SHP77 (cell line): ENCODE data around the gene MREG.

ENCODE experiments used
- DNase-seq, 2 experiments: peaks; one replicate each; lab custom pipeline; 2025; lab: John Stamatoyannopoulos, UW

MREG gene

DNA sequence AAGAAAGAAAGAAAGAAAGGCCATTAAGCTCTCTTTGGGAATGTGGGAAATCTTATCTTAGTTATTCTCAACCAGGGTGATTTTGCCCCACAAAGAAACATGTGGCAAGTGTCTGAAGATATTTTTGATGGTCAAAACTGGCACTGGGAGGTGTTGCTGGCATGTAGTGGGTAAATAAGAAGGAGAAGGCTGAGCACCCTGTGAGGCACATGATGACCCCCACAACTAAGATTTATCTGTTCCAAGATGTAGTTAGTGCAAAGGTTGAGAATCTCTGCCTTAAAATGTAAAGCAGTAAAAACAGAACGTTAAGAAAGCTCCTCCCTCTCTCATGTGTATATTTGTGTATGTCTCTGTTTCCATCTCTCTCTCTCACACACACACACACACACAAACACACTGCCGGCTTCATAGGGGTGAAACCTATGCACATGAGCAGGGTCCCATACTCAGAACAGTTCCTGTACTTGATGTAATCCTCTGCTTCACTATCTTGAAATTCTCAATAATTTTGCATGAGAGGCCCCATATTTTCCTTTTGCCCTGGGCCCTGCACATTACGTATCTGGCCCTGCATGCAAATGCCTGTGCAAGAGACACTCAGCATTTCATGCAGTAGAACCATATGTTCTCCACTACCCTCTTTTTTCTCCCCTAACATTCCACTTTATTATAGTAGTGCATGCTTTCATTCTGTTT lies 94.3 kb downstream of the MREG start:
- no peak for DNase-seq

DNA sequence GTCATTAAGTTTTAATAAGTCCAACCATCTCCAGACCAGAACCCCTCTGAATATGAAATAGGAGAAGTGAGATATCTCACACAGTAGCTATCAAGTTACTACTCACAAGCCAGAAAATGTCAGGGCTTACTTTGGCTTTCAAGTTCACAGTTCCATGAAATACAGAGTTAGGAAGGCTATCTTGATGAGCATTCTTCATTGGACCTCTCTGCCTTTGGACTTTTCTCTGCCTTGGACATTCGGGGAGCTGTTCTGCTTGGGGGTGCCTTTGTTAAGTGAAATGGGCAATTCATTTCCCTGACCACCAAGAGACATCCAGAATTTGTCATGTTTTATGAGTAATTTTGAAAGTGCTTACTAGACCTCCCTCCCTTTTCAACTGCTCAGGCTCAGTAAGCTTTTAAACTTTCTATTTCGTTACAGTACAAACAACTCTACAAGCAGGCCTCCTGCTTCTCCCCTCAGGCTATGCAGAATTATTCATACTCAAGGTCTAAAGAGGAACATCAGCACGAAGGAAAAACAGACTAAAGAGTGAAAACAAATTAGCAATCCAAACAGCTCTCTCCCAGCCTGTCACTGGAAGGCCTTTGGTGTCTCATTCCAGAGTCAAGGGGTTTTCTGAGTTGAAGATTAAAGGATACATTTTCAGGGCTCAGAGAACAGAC lies 95.3 kb downstream of the MREG start:
- no peak for DNase-seq

DNA sequence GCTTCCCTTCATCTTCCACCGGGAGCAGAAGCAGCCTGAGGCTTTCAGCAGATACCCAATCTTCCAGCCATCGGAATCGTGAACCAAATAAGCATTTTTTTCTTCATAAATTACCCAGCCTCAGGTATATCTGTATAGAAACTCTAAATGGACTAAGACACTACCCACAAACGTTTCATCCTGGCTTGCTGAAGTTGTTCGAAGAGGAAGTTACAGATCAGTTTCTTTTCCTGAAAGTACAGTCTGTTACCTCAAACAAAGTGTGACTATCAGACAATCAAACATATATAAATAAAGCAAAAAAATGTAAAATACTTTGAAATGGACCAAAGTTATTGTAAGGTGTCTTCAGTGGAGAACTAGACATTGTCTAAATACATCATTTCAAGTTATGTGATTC lies 97.9 kb downstream of the MREG start:
- DNase-seq: no peak

- DNase-seq: no peak
Observed at GRCh38 chr2:215914777-215915165, 98.6 kb downstream of the MREG start.

DNA sequence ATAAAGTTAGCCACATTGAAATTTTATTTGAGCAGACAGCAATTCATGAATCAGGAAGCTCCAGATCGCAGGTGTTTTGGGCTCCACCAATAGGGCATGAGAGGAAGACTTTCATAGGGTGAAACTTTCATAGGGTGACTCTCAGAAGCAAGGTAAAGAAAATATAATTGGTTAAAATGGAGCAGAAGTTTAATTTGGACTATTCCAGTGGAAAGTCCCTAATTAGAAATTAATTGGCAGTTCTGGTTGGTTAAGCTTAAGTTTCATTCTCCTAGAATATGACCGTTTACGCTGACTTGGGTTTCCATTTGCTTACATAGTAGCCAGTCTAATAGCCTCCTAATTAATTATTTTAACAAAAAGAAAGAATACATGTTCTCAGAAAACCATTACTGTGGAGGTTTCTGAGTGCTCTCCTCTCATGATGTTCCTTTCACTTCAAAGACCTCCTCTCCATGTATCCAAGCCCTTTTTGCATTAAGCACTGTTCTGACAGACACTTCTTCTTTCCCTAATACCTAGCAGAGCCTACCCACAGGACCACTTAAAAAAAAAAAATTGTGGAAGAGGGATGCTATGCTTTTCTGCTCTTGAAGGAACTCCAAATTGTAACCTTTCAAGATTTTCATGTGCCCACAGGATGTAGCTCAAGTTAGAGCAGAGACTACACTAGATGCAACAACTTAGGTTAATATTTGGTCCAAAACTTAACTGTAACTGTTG lies 99.1 kb downstream of the MREG start:
- DNase-seq: no peak

DNA sequence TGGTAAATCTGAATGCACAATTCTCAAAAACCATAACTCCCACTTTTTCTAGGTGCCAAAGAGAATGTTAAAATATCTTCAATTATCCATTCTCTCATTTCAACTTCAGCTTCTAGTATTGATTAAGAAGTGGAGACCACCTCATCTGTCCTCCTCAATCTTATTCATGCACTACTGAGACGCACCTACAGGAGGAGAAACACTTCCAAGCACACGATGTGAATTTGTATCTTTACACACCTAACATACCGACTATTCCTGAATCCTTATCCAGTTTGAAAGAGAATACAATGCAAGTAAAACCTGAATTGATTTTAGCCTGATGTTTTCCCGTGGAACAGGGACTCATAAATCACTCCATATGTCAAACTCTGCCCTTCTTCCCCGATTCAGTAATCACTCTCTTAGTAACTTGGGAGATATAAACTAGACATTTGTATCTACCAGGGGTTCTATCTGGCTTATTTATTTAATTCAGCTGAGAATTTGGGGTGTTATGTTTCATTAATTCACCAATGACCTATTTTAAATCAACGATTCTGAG lies 101.0 kb downstream of the MREG start:
- DNase-seq: no peak

GRCh38 chr2:215911301-215912085 lies 101.9 kb downstream of the MREG start:
- DNase-seq: no peak

DNA sequence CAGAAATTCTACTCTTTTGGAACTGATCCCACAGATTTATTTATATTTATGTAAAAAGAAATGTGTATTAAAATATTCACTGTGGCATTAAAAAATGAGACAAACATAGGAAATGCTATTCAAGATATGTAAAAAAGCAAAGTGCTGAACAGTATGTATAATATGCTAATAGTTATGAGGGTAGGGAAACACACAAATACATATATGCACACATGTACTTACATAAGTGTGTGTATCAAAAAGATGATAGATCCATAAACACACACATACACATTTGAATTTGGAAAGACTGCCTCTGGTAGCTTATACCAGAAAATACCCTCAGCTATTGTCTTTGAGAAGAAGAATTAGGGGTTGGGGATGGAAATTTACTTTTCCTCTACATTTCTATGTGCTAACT lies 103.2 kb downstream of the MREG start:
- DNase-seq: no peak

DNA sequence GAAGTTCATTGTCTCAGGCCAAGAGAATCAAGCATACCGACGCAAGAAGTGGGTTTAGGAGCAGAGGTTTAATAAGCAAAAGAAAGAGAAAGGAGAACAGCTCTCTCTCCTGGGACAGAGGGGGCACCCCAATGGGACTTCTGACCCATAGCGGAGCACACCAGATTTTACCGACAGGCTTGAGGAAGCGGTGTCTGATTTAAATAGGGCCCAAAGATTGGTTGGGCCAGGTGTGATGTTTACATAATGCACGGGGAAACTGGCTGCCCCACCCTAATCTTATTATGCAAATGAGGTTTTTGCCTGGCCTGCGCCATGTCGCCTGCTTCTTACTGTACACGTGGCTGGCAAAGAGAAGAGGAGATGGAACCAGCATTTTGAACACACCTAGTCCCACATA lies 106.2 kb downstream of the MREG start:
- DNase-seq: no peak

DNA sequence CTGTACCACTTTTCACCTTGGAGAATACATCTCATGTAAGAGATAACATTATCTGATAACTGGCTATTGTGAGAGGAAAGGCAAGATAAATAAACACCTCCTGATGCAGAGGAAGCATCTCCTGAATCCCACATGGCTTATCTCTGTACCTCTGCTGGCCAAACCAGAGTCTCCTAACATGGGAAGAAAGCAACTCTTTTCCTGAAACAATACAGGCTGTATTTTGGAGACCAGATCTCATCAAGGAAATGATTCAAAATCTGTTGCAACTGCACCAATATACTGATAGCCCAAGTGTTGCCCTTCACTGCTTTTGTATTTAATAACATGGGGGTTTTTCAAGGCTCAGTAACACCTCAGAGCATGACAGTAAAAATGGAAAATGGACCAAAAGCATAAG lies 106.9 kb downstream of the MREG start:
- no peak for DNase-seq

DNA sequence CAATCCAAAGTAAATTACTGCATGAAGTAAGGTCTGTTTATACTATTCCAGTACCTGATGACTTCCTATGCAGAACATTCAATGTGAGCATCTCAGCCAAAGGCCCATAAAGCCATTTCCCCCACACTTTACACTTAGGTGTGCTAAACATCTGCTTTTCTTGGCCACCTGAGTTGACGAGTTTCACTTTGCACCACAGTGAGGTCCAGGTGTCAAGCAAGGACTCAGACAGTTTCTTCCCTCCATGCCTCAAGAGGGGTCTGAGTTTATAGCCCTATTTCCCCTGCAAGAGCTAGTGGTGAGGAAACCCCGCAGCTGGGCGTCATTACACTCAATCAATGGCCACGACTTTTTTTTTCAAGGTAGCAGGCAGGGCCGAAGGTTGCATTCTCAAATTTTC lies 107.7 kb downstream of the MREG start:
- no peak for DNase-seq

GRCh38 chr2:215904101-215904500 lies 109.2 kb downstream of the MREG start:
- DNase-seq: no peak

DNA sequence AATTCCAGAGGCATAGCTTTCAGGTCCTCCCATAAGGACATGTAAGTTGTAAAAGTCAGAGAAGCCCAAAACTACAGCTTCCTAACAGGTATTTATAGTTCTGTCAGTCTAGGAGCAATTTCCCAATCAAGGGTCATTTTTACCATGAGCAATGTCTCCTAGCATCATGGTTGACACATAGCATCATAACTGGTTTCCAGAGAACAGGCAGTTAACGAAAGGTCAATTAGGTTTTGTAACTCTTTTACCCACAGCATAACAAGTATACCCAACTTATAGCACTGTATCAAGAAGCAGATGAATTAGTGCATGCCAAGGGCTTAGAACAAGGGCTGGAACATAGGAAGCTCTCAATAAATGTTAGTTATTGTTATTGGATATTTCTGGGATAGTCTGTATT lies 110.1 kb downstream of the MREG start:
- no peak for DNase-seq

- no peak for DNase-seq
Observed at GRCh38 chr2:215901796-215902195, 111.6 kb downstream of the MREG start.

DNA sequence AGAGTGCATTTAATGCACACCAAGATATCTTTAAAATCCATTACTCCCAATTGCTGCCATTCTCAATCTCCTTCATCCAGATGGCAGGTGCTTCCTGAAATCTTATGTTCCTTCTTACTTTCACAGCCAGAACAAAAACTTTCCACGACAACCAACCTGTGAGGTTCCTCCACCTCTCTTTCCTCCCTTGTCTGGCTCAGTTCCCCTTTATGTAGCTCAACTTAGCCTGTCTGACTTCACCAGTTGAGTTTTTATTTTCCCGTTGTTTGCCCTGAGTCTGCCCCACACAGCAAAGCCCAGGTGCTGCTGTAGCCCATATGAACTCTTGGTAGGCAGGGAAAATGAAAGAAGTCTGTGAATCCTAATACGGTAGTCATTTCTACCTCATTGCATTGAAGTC lies 112.5 kb downstream of the MREG start:
- DNase-seq: no peak

GRCh38 chr2:215900203-215900611 lies 113.1 kb downstream of the MREG start:
- no peak for DNase-seq

- DNase-seq: no peak
Observed at GRCh38 chr2:215899141-215900074, 113.9 kb downstream of the MREG start.

- DNase-seq: no peak
Observed at GRCh38 chr2:215898363-215898762, 115.0 kb downstream of the MREG start.

- no peak for DNase-seq
Observed at GRCh38 chr2:215896921-215897320, 116.4 kb downstream of the MREG start.

- peak; percentile 50 to 69 for DNase-seq
Observed at GRCh38 chr2:215895330-215895729, 118.0 kb downstream of the MREG start.
